AG20443 (cell line): Measurements from ENCODE around the gene NID2.

Source experiments
- DNase-seq: peaks from one replicate; pipeline ENCODE4 v3.0.0; 2012; ENCODE audit warnings: low spot score, mixed read lengths

Gene NID2

DNA sequence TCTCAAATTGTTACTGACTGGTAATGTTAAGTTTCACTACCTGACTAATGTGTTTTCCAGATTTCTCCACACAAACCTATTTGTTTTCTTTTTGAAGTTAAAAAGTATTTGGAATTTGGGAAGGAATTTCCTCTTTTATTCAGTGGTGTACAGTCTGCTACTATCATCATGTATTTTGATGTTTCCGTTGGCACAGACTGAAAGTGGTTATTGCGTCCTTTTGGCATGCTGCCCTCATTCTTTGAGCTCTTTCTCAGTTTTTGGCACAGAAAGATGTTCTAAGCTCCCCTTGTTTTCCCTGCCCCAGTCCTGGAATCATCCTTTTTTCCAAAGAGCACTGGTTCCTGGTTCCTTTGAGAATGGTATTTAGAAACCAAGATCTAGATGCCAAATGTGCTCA is 110.9 kb downstream of the NID2 start:
- DNase-seq, result no peak
